ENCODE results near the gene ELAC1.

The ELAC1 gene

DNA sequence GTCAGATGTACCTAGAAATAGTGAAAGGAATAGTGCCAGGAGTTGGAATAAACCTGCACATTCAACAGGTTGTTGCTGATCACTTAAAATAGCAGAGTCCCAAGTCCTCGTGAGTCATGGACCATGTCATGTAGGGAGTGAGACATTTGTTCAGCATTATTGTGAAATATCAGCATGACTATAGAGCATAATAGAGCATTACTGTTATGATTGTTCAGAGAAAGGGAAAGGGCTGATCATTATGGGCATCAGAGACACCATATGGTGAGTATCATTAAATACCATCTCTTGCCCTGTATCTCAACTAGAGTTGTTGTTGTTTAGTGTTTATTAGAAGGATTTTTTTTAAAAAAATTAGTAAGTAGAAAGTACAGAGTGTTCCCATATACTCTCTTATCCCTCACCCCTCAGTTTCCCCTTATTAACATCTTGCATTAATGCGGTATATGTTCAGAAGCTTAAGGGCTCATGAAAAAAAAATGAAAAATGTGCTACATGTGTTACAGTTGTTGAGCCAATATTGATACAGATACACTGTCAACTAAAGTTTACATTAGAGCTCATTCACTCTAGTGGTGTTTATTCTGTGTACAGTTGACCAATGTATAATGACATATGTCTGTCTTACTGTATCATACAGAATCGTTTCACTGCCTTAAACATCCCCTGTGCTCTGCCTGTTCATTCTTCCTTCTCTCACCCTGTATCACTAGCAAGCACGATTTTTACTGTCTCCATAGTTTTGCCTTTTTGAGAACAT, 5.7 kb downstream of the ELAC1 start:
- H3K79me2 ChIP-seq (ENCODE audit: low read length): peaks cover 14% of the 10 kb centered on the region
- peak overlapping the region; percentile 44 for H3K4me2 ChIP-seq (ENCODE audit: low read length)
- H3K27me3 ChIP-seq (ENCODE audit: low read depth, low read length): no peaks in the 10 kb centered on the region
- no peak overlapping the region; the same call in 1 of the 2 replicates for H3K4me3 ChIP-seq (ENCODE audit: low read length)
- peaks cover 45% of the 10 kb centered on the region for H3K36me3 ChIP-seq (replicated peaks; ENCODE audit: low read depth, low read length)
- H4K20me1 ChIP-seq (ENCODE audit: insufficient read depth, low read length): no peaks in the 10 kb centered on the region
- H3K27ac ChIP-seq (ENCODE audit: low read length): no peak overlapping the region
- no peak overlapping the region for H2AFZ ChIP-seq (ENCODE audit: low read depth, low read length)
- H3K9ac ChIP-seq (ENCODE audit: low read length): no peak overlapping the region
- TF ChIP-seq EZH2phosphoT487 (IDR thresholded peaks at IDR 0.05; ENCODE audit: low read depth): no peak
- TF ChIP-seq, protein P1, sequence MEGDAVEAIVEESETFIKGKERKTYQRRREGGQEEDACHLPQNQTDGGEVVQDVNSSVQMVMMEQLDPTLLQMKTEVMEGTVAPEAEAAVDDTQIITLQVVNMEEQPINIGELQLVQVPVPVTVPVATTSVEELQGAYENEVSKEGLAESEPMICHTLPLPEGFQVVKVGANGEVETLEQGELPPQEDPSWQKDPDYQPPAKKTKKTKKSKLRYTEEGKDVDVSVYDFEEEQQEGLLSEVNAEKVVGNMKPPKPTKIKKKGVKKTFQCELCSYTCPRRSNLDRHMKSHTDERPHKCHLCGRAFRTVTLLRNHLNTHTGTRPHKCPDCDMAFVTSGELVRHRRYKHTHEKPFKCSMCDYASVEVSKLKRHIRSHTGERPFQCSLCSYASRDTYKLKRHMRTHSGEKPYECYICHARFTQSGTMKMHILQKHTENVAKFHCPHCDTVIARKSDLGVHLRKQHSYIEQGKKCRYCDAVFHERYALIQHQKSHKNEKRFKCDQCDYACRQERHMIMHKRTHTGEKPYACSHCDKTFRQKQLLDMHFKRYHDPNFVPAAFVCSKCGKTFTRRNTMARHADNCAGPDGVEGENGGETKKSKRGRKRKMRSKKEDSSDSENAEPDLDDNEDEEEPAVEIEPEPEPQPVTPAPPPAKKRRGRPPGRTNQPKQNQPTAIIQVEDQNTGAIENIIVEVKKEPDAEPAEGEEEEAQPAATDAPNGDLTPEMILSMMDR (IDR thresholded peaks at IDR 0.05; ENCODE audit: low read depth, low read length): no peak
- H3K9me3 ChIP-seq (ENCODE audit: insufficient read depth, low read length): peaks cover 10% of the 10 kb centered on the region
- H3K4me1 ChIP-seq (ENCODE audit: low read length): peaks cover 25% of the 10 kb centered on the region

DNA sequence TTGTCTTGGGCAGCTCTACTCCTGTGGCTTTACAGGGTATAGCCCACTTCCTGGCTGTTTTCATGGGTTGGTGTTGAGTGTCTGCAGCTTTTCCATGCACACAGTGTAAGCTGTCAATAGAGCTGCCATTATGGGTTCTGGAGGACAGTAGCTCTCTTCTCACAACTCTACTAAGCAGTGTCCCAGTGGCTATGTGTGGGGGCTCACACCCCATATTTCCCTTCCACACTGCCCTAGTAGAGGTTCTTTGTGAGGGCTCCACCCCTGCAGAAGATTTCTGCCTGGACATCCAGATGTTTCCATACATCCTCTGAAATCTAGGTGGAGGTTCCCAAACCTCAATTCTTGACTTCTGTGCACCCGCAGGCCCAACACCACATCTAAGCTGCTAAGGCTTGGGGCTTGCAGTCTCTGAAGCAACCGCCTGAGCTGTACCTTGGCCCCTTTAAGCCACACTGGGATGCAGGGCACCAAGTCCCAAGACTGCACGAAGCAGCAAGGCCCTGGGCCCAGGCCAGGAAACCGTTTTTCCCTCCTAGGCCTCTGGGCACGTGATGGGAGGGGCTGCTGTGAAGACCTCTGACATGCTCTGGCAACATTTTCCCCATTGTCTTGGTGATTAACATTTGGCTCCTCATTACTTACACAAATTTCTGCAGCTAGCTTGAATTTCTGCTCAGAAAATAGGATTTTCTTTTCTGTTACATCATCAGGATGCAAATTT, 9.4 kb downstream of the ELAC1 start:
- H3K27ac ChIP-seq (ENCODE audit: low read length): no peak overlapping the region
- peaks cover 15% of the 10 kb centered on the region for H3K4me1 ChIP-seq (ENCODE audit: low read length)
- H3K36me3 ChIP-seq (replicated peaks; ENCODE audit: low read depth, low read length): peaks cover 58% of the 10 kb centered on the region
- H4K20me1 ChIP-seq (ENCODE audit: insufficient read depth, low read length): no peaks in the 10 kb centered on the region
- no peak overlapping the region for H3K4me3 ChIP-seq (ENCODE audit: low read length)
- H3K9ac ChIP-seq (ENCODE audit: low read length): no peak overlapping the region
- H3K79me2 ChIP-seq (ENCODE audit: low read length): no peaks in the 10 kb centered on the region
- H2AFZ ChIP-seq (ENCODE audit: low read depth, low read length): no peak overlapping the region
- H3K4me2 ChIP-seq (ENCODE audit: low read length): no peak overlapping the region
- no peak for TF ChIP-seq EZH2phosphoT487 (IDR thresholded peaks at IDR 0.05; ENCODE audit: low read depth)
- TF ChIP-seq, protein P1 (IDR thresholded peaks at IDR 0.05; ENCODE audit: low read depth, low read length): no peak
- H3K27me3 ChIP-seq (ENCODE audit: low read depth, low read length): no peaks in the 10 kb centered on the region
- peaks cover 10% of the 10 kb centered on the region for H3K9me3 ChIP-seq (ENCODE audit: insufficient read depth, low read length)

DNA sequence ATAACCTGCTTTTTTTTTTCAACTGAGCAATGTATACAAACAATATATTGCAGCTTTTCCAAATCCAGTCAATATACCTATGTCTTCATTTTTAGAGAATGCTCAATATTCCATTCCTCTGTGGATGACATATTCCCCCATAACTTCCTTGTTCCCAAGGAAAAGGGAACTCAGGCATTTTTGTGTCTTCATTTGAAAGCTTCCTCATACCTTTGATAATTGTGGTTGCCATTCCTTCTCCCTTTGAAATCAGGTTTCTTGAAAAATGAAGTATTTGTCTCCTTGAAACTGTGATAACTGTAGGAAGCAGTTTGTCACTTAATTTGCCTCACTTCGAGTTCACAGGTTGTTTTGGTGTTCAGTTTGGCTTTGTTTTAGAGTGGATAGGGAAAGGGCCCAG, 13.5 kb downstream of the ELAC1 start:
- Histone ChIP-seq H3K4me1 (ENCODE audit: low read length) (no peaks in the 10 kb centered on the region), H3K4me3 (ENCODE audit: low read length) (no peak overlapping the region), H3K36me3 (replicated peaks; ENCODE audit: low read depth, low read length) (peaks cover 53% of the 10 kb centered on the region), H3K9me3 (ENCODE audit: insufficient read depth, low read length) (peaks cover 10% of the 10 kb centered on the region), H3K79me2 (ENCODE audit: low read length) (no peaks in the 10 kb centered on the region), H3K9ac (ENCODE audit: low read length) (no peak overlapping the region), H4K20me1 (ENCODE audit: insufficient read depth, low read length) (peaks cover 3% of the 10 kb centered on the region; the same call in 1 of the 2 replicates), H3K27me3 (ENCODE audit: low read depth, low read length) (no peaks in the 10 kb centered on the region), H3K27ac (ENCODE audit: low read length) (no peak overlapping the region), H2AFZ (ENCODE audit: low read depth, low read length) (no peak overlapping the region), H3K4me2 (ENCODE audit: low read length) (no peak overlapping the region)
- TF ChIP-seq, protein P1 (IDR thresholded peaks at IDR 0.05; ENCODE audit: low read depth, low read length): no peak
- no peak for TF ChIP-seq EZH2phosphoT487 (IDR thresholded peaks at IDR 0.05; ENCODE audit: low read depth)

DNA sequence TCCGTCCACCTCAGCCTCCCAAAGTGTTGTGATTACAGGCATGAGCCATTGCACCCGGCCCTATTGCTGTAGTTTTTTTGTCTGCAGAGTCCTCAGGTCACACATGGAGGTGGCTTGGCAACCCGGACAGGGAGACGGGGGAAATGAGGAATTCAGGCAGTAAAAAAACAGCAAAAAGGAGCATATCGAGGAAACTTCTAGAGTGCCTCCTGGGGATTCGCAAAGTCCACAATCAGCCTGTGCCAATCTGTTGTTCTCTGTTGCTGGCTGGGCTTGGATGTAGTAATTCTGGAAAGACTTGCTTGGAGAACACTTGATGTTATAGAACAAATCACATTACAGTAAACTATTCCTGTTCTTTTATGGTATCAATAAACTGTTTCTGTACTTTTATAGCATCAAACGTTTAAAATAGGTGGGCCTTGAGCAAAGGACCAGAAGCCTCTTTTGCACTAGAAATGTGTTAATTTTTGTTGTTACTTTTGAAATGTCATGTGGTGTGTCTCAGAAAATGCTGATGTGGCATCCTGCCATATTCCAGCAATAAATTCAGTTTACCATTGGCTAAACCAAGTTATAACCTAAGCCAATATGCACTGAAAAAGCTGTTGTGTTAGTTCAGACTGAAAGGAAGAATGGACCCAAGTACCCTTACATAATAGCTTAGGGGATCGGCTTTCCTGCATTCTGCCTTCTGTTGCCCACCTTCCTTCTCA, 14.4 kb downstream of the ELAC1 start:
- TF ChIP-seq, protein P1 (IDR thresholded peaks at IDR 0.05; ENCODE audit: low read depth, low read length): no peak
- TF ChIP-seq EZH2phosphoT487 (IDR thresholded peaks at IDR 0.05; ENCODE audit: low read depth): no peak
- Histone ChIP-seq H3K4me3 (ENCODE audit: low read length) (no peak overlapping the region), H3K4me1 (ENCODE audit: low read length) (no peaks in the 10 kb centered on the region), H4K20me1 (ENCODE audit: insufficient read depth, low read length) (peaks cover 3% of the 10 kb centered on the region; the same call in 1 of the 2 replicates), H3K27me3 (ENCODE audit: low read depth, low read length) (no peaks in the 10 kb centered on the region), H3K4me2 (ENCODE audit: low read length) (no peak overlapping the region), H3K9me3 (ENCODE audit: insufficient read depth, low read length) (peaks cover 5% of the 10 kb centered on the region), H2AFZ (ENCODE audit: low read depth, low read length) (no peak overlapping the region), H3K79me2 (ENCODE audit: low read length) (no peaks in the 10 kb centered on the region), H3K27ac (ENCODE audit: low read length) (no peak overlapping the region), H3K36me3 (replicated peaks; ENCODE audit: low read depth, low read length) (peaks cover 48% of the 10 kb centered on the region), H3K9ac (ENCODE audit: low read length) (no peak overlapping the region)
